Measurements from ENCODE around the gene NUP85.
"Not testable (repeated sequence)": the region's sequence is repeated elsewhere in the genome, so short reads cannot be mapped to it uniquely, and the experiment has no call there.

The NUP85 gene

GRCh38 chr17:75205037-75205792, at the start of gene NUP85:
Gene NUP85, plus strand, starts transcription at chr17:75205679. Its CDS starts 83 bp downstream, at chr17:75205762.
- in situ Hi-C loops (cut with HindIII; ENCODE audit: low sequenced_read_pairs): no loop called here

GRCh38 chr17:75158480-75158879, 47.0 kb upstream of the NUP85 start:
- in situ Hi-C loops (cut with HindIII; ENCODE audit: low sequenced_read_pairs): not testable (repeated sequence)

GRCh38 chr17:75159196-75160031, 46.1 kb upstream of the NUP85 start:
- in situ Hi-C loops (cut with HindIII; ENCODE audit: low sequenced_read_pairs): no loop called here

GRCh38 chr17:75160211-75160610, 45.3 kb upstream of the NUP85 start:
- in situ Hi-C loops (cut with HindIII; ENCODE audit: low sequenced_read_pairs): no loop called here

GRCh38 chr17:75163074-75163473, 42.4 kb upstream of the NUP85 start:
- in situ Hi-C loops (cut with HindIII; ENCODE audit: low sequenced_read_pairs): no loop called here

GRCh38 chr17:75164606-75165005, 40.9 kb upstream of the NUP85 start:
- in situ Hi-C loops (cut with HindIII; ENCODE audit: low sequenced_read_pairs): not testable (repeated sequence)

GRCh38 chr17:75168998-75169397, 36.5 kb upstream of the NUP85 start:
- in situ Hi-C loops (cut with HindIII; ENCODE audit: low sequenced_read_pairs): no loop called here

- in situ Hi-C loops (cut with HindIII; ENCODE audit: low sequenced_read_pairs): no loop called here
Measured at GRCh38 chr17:75173526-75173925, 32.0 kb upstream of the NUP85 start.

- in situ Hi-C loops (cut with HindIII; ENCODE audit: low sequenced_read_pairs): no loop called here
Measured at GRCh38 chr17:75174996-75175395, 30.5 kb upstream of the NUP85 start.

GRCh38 chr17:75176625-75177024, 28.9 kb upstream of the NUP85 start:
- in situ Hi-C loops (cut with HindIII; ENCODE audit: low sequenced_read_pairs): no loop called here

GRCh38 chr17:75178453-75178852, 27.0 kb upstream of the NUP85 start:
- in situ Hi-C loops (cut with HindIII; ENCODE audit: low sequenced_read_pairs): no loop called here

- in situ Hi-C loops (cut with HindIII; ENCODE audit: low sequenced_read_pairs): no loop called here
Measured at GRCh38 chr17:75181110-75181509, 24.4 kb upstream of the NUP85 start.

GRCh38 chr17:75181608-75182318, 23.7 kb upstream of the NUP85 start:
- in situ Hi-C loops (cut with HindIII; ENCODE audit: low sequenced_read_pairs): no loop called here

GRCh38 chr17:75182319-75182568, 23.2 kb upstream of the NUP85 start:
- in situ Hi-C loops (cut with HindIII; ENCODE audit: low sequenced_read_pairs): no loop called here

GRCh38 chr17:75182569-75183436, 22.7 kb upstream of the NUP85 start, which contains the start of gene SUMO2:
Gene SUMO2, minus strand, starts transcription at chr17:75182959. Its CDS starts 125 bp downstream, at chr17:75182834.
- in situ Hi-C loops (cut with HindIII; ENCODE audit: low sequenced_read_pairs): no loop called here

- in situ Hi-C loops (cut with HindIII; ENCODE audit: low sequenced_read_pairs): no loop called here
Measured at GRCh38 chr17:75183999-75184884, 21.2 kb upstream of the NUP85 start.

GRCh38 chr17:75188614-75189013, 16.9 kb upstream of the NUP85 start:
- in situ Hi-C loops (cut with HindIII; ENCODE audit: low sequenced_read_pairs): no loop called here

- in situ Hi-C loops (cut with HindIII; ENCODE audit: low sequenced_read_pairs): no loop called here
Measured at GRCh38 chr17:75191584-75191983, 13.9 kb upstream of the NUP85 start.

- in situ Hi-C loops (cut with HindIII; ENCODE audit: low sequenced_read_pairs): no loop called here
Measured at GRCh38 chr17:75194879-75195278, 10.6 kb upstream of the NUP85 start.
